RWPE1 (cell line): Measurements from ENCODE around the gene RPL31.
A peak's percentile ranks its signal among the peaks of the same experiment; 100 is the strongest.

Source experiments
- CTCF ChIA-PET: fragments of 350-600 bp; sonication (Branson Sonifier 250); formaldehyde crosslinking; extraction: SDS; loops from one replicate; lab custom pipeline; 2021; lab: Yijun Ruan, JAX
- POLR2A ChIA-PET: fragments of 400-600 bp; formaldehyde crosslinking; extraction: SDS; loops from one replicate; lab custom pipeline; 2020; ENCODE audit warnings: antibody characterized with exemption; ENCODE audit not compliant: low non-redundant PET; lab: Yijun Ruan, JAX
- DNase-seq: peaks from one replicate; pipeline ENCODE4 v3.0.0; 2012; ENCODE audit warnings: low spot score
- H3K27ac ChIP-seq: fragments of 450-650 bp; 2 replicates; pipeline ENCODE4 v1.5.1; 2017
- TF ChIP-seq, protein P1 (sequence below): fragments of 450-650 bp; conservative IDR thresholded peaks from 2 replicates; pipeline ENCODE4 v1.5.1; 2017; ENCODE audit warnings: low read depth, mild to moderate bottlenecking

RPL31 gene

DNA sequence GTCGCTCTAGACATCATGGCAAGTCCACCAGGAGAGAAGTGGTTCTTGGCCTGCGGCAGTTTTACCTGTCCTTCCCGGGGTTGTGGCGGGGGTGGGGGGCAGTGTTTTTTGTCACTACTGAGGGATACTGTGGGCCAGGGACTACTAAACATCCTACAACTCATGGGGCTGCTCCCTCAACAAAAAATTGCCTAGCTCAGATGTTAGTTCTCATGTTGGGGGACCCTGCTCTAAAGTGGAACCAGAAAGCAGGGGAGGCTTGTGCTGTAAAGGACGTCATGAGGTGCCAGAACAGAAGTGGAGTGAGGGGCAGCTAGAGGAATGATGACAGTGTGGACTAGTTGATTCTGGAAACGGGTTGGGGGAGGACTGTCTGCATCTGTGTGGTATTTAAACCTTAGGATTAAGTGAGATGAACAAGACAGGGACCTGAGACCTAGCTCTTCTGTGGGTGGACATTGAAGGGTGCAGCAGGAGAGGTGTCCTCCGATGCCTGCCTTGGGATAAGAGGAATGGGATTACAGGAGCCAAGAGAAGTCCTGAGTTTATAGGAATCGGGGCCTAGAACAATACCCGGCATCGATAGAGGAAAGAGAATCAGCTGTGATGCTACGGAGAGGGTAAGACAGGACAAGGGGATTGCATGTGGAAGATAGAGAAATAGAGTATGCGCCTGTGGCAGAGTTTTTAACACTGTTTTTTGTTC is 2.7 kb downstream of the RPL31 start:
- peak overlapping the region; percentile 69 for H3K27ac ChIP-seq
- CTCF ChIA-PET, result interaction anchor here (0.6 kb wide), 1 partner anchor 163 kb away, joined by 4 read pairs; no protein-coding TSS in a partner anchor
- POLR2A ChIA-PET, result interaction anchor here (0.6 kb wide), 1 partner anchor 1503 kb away, joined by 7 read pairs; no protein-coding TSS in a partner anchor
- TF ChIP-seq, protein P1, sequence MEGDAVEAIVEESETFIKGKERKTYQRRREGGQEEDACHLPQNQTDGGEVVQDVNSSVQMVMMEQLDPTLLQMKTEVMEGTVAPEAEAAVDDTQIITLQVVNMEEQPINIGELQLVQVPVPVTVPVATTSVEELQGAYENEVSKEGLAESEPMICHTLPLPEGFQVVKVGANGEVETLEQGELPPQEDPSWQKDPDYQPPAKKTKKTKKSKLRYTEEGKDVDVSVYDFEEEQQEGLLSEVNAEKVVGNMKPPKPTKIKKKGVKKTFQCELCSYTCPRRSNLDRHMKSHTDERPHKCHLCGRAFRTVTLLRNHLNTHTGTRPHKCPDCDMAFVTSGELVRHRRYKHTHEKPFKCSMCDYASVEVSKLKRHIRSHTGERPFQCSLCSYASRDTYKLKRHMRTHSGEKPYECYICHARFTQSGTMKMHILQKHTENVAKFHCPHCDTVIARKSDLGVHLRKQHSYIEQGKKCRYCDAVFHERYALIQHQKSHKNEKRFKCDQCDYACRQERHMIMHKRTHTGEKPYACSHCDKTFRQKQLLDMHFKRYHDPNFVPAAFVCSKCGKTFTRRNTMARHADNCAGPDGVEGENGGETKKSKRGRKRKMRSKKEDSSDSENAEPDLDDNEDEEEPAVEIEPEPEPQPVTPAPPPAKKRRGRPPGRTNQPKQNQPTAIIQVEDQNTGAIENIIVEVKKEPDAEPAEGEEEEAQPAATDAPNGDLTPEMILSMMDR, result no peak
- DNase-seq, result no peak

DNA sequence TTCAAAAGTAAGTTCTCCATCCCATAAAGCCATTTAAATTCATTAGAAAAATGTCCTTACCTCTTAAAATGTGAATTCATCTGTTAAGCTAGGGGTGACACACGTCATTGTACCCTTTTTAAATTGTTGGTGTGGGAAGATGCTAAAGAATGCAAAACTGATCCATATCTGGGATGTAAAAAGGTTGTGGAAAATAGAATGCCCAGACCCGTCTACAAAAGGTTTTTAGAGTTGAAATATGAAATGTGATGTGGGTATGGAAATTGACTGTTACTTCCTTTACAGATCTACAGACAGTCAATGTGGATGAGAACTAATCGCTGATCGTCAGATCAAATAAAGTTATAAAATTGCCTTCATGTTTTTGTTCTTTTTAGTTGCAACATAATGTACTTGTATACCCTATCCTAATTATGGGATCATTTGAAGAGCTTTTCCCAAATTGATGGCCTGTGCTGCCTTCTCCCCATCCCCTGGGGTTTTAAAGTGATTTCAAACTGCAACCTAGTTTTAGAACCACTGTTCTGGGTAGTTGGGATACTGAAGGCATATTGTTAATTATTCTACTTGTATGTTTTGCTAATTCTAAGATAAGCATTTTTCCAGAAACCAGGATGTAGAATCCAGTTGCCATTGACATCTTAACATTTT is 4.1 kb downstream of the RPL31 start:
- POLR2A ChIA-PET, result no interaction called here
- TF ChIP-seq, protein P1, result no peak
- DNase-seq, result no peak
- CTCF ChIA-PET, result interaction anchor here (0.6 kb wide), 1 partner anchor 245 kb away, joined by 3 read pairs; no protein-coding TSS in a partner anchor
- H3K27ac ChIP-seq, result no peak overlapping the region

DNA sequence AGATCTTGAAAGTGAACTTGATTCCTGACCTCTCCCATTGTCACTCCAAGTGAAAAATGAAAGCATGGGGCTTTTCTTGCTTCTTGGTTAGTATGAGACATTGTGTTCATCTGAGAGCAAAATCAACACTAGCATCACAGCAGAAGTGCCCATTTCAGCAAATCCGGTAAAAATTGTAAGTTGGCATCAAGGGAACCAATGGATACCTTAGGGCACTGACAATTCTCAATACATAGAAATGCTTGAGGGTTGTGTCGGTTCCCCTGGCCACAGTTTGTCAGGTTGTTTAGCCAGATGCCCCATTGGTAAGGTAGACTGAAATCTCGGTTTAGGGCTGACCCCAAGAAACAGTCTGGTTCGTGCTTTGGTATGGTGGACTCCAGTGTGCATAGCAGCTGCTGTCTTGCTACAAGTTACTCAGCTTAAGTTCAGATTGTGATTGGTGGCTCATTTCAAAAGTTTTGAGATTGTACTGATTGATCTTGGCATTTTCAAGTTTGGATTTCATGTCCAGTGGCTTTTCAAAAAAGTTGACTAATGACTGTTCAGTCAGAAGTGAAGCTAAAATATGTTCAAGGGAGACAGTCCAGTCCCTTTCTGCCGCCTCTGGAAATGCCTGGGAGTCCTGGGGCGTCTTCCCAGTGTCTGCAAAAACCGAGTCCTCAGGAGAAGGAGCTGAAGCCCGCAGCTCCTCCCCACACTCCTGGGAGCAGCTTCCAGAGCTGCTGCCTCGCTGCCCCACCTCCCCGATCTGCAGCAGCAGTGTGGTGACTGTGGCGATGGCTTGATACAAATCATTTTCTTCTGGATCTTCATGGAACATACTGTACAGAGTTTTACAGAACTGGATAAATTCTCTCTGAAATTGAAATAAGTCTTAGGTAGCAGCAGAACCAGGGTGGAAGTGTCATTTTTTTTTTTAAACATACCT is 5.6 kb downstream of the RPL31 start:
- POLR2A ChIA-PET, result interaction anchor here (0.5 kb wide), 1 partner anchor 277 kb away, joined by 3 read pairs; no protein-coding TSS in a partner anchor
- H3K27ac ChIP-seq, result peak overlapping the region; percentile 68
- CTCF ChIA-PET, result interaction anchor here (0.6 to 1.6 kb wide), 3 partner anchors 145 to 413 kb away, joined by 3 to 6 read pairs (median 5); no protein-coding TSS in a partner anchor
- DNase-seq, result no peak
- TF ChIP-seq, protein P1, result no peak

DNA sequence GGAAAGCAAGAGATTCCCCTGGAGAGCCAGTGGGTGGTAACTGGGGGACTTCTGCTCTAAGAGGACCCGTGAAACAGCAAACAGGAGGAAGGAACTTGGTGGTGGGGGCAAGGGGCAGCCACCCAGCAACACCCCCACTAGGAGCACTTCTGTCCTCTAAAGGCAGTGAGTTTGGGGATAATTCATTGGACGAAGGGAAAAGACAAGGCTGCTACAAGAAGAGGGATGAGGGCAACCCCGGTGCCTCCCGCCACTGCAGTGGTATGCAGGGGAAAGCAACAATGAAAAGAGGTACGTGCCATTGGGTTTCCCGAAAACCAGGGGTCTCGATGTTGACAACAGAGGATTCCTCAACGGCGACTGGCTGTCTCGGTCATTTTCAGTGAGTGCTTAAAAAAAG is 9.1 kb downstream of the RPL31 start:
- H3K27ac ChIP-seq, result peak overlapping the region; percentile 61
- ChIA-PET POLR2A (no interaction called here), CTCF (interaction anchor here (0.6 to 2.6 kb wide), 2 partner anchors 142 to 208 kb away, joined by 8 to 12 read pairs; no protein-coding TSS in a partner anchor)
- DNase-seq, result no peak
- TF ChIP-seq, protein P1, result no peak

DNA sequence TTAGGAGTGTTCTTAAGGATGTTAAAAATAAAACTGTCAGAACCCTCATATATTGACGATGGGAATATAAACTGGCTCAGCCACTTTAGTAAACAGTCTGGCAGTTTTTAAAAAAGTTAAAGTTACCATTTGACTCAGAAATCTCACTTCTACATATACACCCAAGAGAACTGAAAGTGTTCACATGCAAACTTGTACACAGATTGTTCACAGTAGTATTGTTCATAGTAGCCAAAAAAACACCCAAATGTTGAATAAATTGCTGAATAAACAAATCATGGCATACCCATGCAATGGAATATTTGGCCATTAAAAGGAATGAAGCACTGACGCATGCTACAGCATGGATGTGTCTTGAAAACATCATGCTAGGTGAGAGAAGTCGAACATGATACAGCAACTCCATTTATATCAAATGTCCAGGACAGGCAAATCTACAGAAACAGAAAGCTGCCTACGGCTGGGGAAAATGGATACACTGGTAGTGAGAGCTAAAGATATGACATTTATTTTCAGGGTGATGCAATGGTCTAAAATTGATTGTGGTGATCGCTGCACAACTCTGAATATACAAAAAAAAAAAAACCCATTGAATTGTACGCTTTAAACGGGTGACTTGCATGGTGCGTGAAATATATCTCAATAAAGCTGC is 10.1 kb downstream of the RPL31 start:
- TF ChIP-seq, protein P1, result no peak
- CTCF ChIA-PET, result interaction anchor here (0.6 to 2.6 kb wide), 15 partner anchors 10 to 1571 kb away, joined by 3 to 12 read pairs (median 5); partner anchors contain the start of genes RPL31 and TBC1D8

More for the DNA sequence above, 10.1 kb downstream of the RPL31 start:
- no peak overlapping the region for H3K27ac ChIP-seq
- POLR2A ChIA-PET, result interaction anchor here (0.6 kb wide), 1 partner anchor 19 kb away, joined by 3 read pairs; no protein-coding TSS in a partner anchor
- DNase-seq, result no peak
